Measurements from ENCODE around the gene NUP37. TPM values are rescaled to one million over a fixed set of nuclear protein-coding genes. Genes with fewer than 3 reads are reported as not detected.

NUP37 gene
- total RNA-seq: 54.9 and 128 TPM in 2 replicates

GRCh38 chr12:102119674-102120563 is at the start of gene NUP37, which contains the start of gene PARPBP:
Gene NUP37, minus strand, starts transcription at chr12:102120114. Its CDS starts 1,596 bp downstream, at chr12:102118518.
Gene PARPBP, plus strand, starts transcription at chr12:102120183. Its CDS starts 3,706 bp downstream, at chr12:102123889.

GRCh38 chr12:102061560-102062418 is 58.1 kb downstream of the NUP37 start, which contains the start of gene WASHC3:
Gene WASHC3, minus strand, starts transcription at chr12:102061991. Its CDS starts 29 bp downstream, at chr12:102061962.

Other genes starting within 250 kb of the NUP37 start
- 31.5 and 46.5 TPM in 2 replicates for gene DRAM1, start 242.5 kb downstream of the NUP37 start, total RNA-seq
- 50.7 and 53.6 TPM in 2 replicates for gene WASHC3, start 58.1 kb downstream of the NUP37 start, total RNA-seq
- 14.9 and 23.4 TPM in 2 replicates for gene PARPBP, start 69 bp upstream of the NUP37 start, total RNA-seq
- gene PMCH, start 77.7 kb upstream of the NUP37 start, total RNA-seq: 0.32 and 0.61 TPM in 2 replicates

Data from epithelial cell of umbilical artery (primary cell).